SK-N-SH (cell line): Measurements from ENCODE around the gene TMEM51. TPM values are rescaled to one million over a fixed set of nuclear protein-coding genes. Genes with fewer than 3 reads are reported as not detected.

Source experiments
- CTCF ChIA-PET: fragments of 300-600, 350-600 bp; formaldehyde crosslinking; extraction: SDS; loops from one replicate; lab custom pipeline; 2021; lab: Yijun Ruan, JAX
- POLR2A ChIA-PET: fragments of 350-600 bp; sonication (Branson Sonifier 250); formaldehyde crosslinking; extraction: SDS; loops from one replicate; lab custom pipeline; 2020; ENCODE audit warnings: antibody characterized with exemption, inconsistent platforms; lab: Yijun Ruan, JAX
- DNase-seq: peaks from one replicate; pipeline ENCODE4 v3.0.0; 2012
- H2AFZ ChIP-seq: fragments of 200-600 bp; sonication (generic); 2 replicates; pipeline ENCODE4 v1.8.1; 2016; ENCODE audit warnings: antibody characterized with exemption, mild to moderate bottlenecking, low read depth
- H3F3A ChIP-seq: fragments of 200-600 bp; sonication (generic); replicated peaks from 2 replicates; pipeline ENCODE3; 2016; ENCODE audit warnings: antibody characterized with exemption, mild to moderate bottlenecking; ENCODE audit not compliant: insufficient read depth
- H3K27ac ChIP-seq, 2 experiments: fragments of 200-500 bp in 1 of 2; fragments of 200-600 bp in 1 of 2; sonication (Bioruptor generic) in 1 of 2; sonication (generic), shearing (Covaris generic) in 1 of 2; 2 replicates each; pipeline versions ENCODE4 v1.5.1 to v1.6.1; 2014 to 2016; ENCODE audit warnings: low read depth in 2 of 2, inconsistent platforms in 1 of 2, low read length in 1 of 2, mild to moderate bottlenecking in 1 of 2, mixed read lengths in 1 of 2
- H3K27me3 ChIP-seq: fragments of 200-600 bp; sonication (generic), shearing (Covaris generic); 2 replicates; pipeline ENCODE4 v1.6.1; 2016; ENCODE audit warnings: mixed run types; ENCODE audit not compliant: insufficient read depth
- H3K36me3 ChIP-seq, 2 experiments: fragments of 200-500 bp in 1 of 2; fragments of 200-600 bp in 1 of 2; sonication (Bioruptor generic) in 1 of 2; sonication (generic) in 1 of 2; replicated peaks in 1 of 2; 2 replicates each; pipeline versions ENCODE3 to v1.5.1; 2014 to 2016; ENCODE audit warnings: low read length in 1 of 2, mild to moderate bottlenecking in 1 of 2; ENCODE audit not compliant: insufficient read depth in 2 of 2, control insufficient read depth in 1 of 2
- H3K4me1 ChIP-seq, 2 experiments: fragments of 200-500 bp in 1 of 2; fragments of 200-600 bp in 1 of 2; sonication (Bioruptor generic) in 1 of 2; sonication (generic), shearing (Covaris generic) in 1 of 2; 2 replicates each; pipeline versions ENCODE4 v1.5.1 to v1.6.1; 2014 to 2016; ENCODE audit warnings: low read depth in 1 of 2, low read length in 1 of 2, mixed run types in 1 of 2; ENCODE audit not compliant: insufficient read depth in 2 of 2, control insufficient read depth in 1 of 2
- H3K4me2 ChIP-seq: fragments of 200-600 bp; sonication (generic), shearing (Covaris generic); 2 replicates; pipeline ENCODE4 v1.6.1; 2017; ENCODE audit warnings: mixed run types
- H3K4me3 ChIP-seq, 2 experiments: fragments of 200-500 bp in 1 of 2; fragments of 200-600 bp in 1 of 2; sonication (Bioruptor generic) in 1 of 2; sonication (generic), shearing (Covaris generic) in 1 of 2; 2 replicates each; pipeline versions ENCODE4 v1.5.1 to v1.8.1; 2014 to 2016; ENCODE audit warnings: low read depth in 2 of 2, inconsistent platforms in 1 of 2, low read length in 1 of 2, mild to moderate bottlenecking in 1 of 2, mixed read lengths in 1 of 2, moderate library complexity in 1 of 2
- H3K79me2 ChIP-seq: fragments of 200-600 bp; sonication (generic); 2 replicates; pipeline ENCODE4 v1.8.1; 2017; ENCODE audit warnings: mild to moderate bottlenecking; ENCODE audit not compliant: insufficient read depth
- H3K9ac ChIP-seq: fragments of 200-600 bp; sonication (generic); 2 replicates; pipeline ENCODE4 v1.6.1; 2017; ENCODE audit warnings: mixed run types
- H3K9me2 ChIP-seq: fragments of 200-600 bp; sonication (generic); 2 replicates; pipeline ENCODE4 v1.6.1; 2017; ENCODE audit warnings: mixed run types
- H3K9me3 ChIP-seq: fragments of 200-600 bp; sonication (generic); 2 replicates; pipeline ENCODE4 v1.6.1; 2017; ENCODE audit warnings: mixed run types, mild to moderate bottlenecking, moderate library complexity
- H4K20me1 ChIP-seq: fragments of 200-600 bp; sonication (generic); 2 replicates; pipeline ENCODE4 v1.6.1; 2017; ENCODE audit warnings: mild to moderate bottlenecking, mixed run types; ENCODE audit not compliant: insufficient read depth
- CHD2 ChIP-seq: fragments of 150-350 bp; IDR thresholded peaks from 2 replicates; pipeline ENCODE4 v1.6.1; 2018; ENCODE audit warnings: low read length; ENCODE audit not compliant: partially characterized antibody
- ELF1 ChIP-seq: IDR thresholded peaks from 2 replicates; pipeline ENCODE4 v1.4.0; 2012
- EP300 ChIP-seq, 2 experiments: IDR thresholded peaks; 2 replicates each; pipeline versions ENCODE4 v1.4.0 to v1.6.1; 2012; ENCODE audit warnings: borderline replicate concordance in 1 of 2, low read depth in 1 of 2, low read length in 1 of 2
- FOXM1 ChIP-seq: IDR thresholded peaks from 2 replicates; pipeline ENCODE4 v1.4.0; 2012; ENCODE audit warnings: low read depth, mild to moderate bottlenecking
- GATA2 ChIP-seq: sonication (generic); formaldehyde crosslinking; IDR thresholded peaks from 2 replicates; pipeline ENCODE4 v1.5.0; 2020; ENCODE audit warnings: mild to moderate bottlenecking, missing genetic modification reagents
- JUND ChIP-seq: IDR thresholded peaks from 2 replicates; pipeline ENCODE4 v1.4.0; 2012
- MEF2A ChIP-seq: IDR thresholded peaks from 2 replicates; pipeline ENCODE4 v1.4.0; 2012; ENCODE audit warnings: low read depth, borderline replicate concordance
- NFIC ChIP-seq: IDR thresholded peaks from 2 replicates; pipeline ENCODE4 v1.4.0; 2012; ENCODE audit warnings: borderline replicate concordance
- RXRA ChIP-seq: IDR thresholded peaks from 2 replicates; pipeline ENCODE4 v1.4.0; 2012; ENCODE audit warnings: low read depth, mild to moderate bottlenecking, borderline replicate concordance
- TAF1 ChIP-seq: IDR thresholded peaks from 2 replicates; pipeline ENCODE4 v1.6.1; 2012; ENCODE audit warnings: low read depth, mild to moderate bottlenecking, low read length, moderate library complexity, borderline replicate concordance
- TCF12 ChIP-seq: IDR thresholded peaks from 2 replicates; pipeline ENCODE4 v1.4.0; 2012
- TEAD4 ChIP-seq: IDR thresholded peaks from 2 replicates; pipeline ENCODE4 v1.4.0; 2012; ENCODE audit warnings: mild to moderate bottlenecking, borderline replicate concordance; ENCODE audit not compliant: insufficient read depth
- YY1 ChIP-seq: IDR thresholded peaks from 2 replicates; pipeline ENCODE4 v1.4.0; 2012; ENCODE audit warnings: low read depth, mild to moderate bottlenecking
- WGBS: methylation state at CpG from one replicate; pipeline ENCODE4 v1.1.6; 2017; ENCODE audit warnings: low lambda C conversion rate; 5-methylcytosine and 5-hydroxymethylcytosine counted together
- polyA plus RNA-seq, 3 experiments: library from polyadenylated mRNA; depleted of rRNA; stranded (reverse); fragments of >200 nt; gene quantifications; 2 replicates each; pipeline ENCODE4 v1.2.3, GENCODE V29; 2012
- TF ChIP-seq, protein P1 (sequence below): fragments of 150-350 bp; IDR thresholded peaks from 2 replicates; pipeline ENCODE4 v1.6.1; 2017; ENCODE audit warnings: antibody characterized with exemption, low read length, low read depth, borderline replicate concordance
- TF ChIP-seq, protein P2 (sequence below): fragments of 150-350 bp; IDR thresholded peaks from 2 replicates; pipeline ENCODE4 v1.6.1; 2016; ENCODE audit warnings: mild to moderate bottlenecking, low read depth, low read length
- TF ChIP-seq, protein P3 (sequence below): IDR thresholded peaks from 2 replicates; pipeline ENCODE4 v1.4.0; 2012; ENCODE audit warnings: low read depth, borderline replicate concordance
- TF ChIP-seq, protein P4 (sequence below): IDR thresholded peaks from 2 replicates; pipeline ENCODE4 v1.4.0; 2012; ENCODE audit warnings: low read depth

The TMEM51 gene
- polyA plus RNA-seq, 1 of the 3 experiments (the other 2 are of a cell fraction) = 25.6 TPM

DNA sequence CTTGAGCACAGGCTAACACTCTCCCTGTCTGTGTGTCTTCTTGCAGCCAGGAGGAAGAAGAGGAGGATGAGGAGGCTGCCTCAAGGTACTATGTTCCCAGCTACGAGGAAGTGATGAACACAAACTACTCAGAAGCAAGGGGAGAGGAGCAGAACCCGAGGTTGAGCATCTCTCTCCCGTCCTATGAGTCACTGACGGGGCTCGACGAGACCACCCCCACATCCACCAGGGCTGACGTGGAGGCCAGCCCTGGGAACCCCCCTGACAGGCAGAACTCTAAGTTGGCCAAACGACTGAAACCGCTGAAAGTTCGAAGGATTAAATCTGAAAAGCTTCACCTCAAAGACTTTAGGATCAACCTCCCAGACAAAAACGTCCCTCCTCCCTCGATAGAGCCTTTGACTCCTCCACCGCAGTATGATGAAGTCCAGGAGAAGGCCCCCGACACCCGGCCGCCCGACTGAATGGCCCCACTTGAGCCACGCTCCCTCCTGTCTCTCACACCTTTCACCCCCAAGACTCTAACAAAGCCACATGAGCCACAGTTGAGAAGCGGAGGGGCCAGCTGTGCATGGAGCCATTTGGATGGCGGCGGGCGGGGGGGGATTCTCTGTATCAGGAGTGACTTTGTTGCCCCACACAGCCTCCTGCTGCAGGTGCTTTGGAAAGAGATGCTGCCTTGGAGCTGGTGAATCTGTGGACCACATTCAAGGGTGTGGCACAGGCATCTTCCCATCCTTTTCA lies 65.9 kb downstream of the TMEM51 start (continued):
- no peak for TF ChIP-seq EP300 (IDR thresholded peaks at IDR 0.05; ENCODE audit: borderline replicate concordance in 1 of 2, low read depth in 1 of 2, low read length in 1 of 2)
- TF ChIP-seq CHD2 = no peak
- TF ChIP-seq TEAD4 = no peak

DNA sequence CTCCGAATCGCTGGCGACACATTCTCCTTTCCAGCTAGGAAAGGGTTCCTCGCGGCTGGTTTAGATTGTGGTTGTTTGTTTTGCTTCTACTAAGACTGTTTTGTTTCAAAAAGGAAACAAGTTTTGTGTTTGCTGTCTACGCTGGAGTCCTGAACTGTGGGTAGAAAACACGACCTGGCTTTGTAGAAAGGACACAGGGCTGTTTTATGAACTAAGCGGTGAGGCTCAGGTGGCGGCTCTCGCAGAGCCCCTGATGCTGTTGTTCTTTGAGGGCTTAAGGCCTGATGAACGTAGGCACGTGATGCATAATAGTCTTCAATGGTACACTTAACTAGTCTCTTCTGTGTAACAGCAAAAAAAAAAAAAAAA lies 66.5 kb downstream of the TMEM51 start:
- ChIA-PET POLR2A (no interaction called here), CTCF (interaction anchor here (1.4 to 2.3 kb wide), 3 partner anchors 14 to 91 kb away, joined by 6 to 9 read pairs (median 7); no protein-coding TSS in a partner anchor)
- Histone ChIP-seq H4K20me1 (no peaks in the 10 kb centered on the region), H3K4me1 (peaks cover 0 to 20% of the 10 kb centered on the region in 2 experiments; a peak in 1 of 4 replicates), H3K9ac (no peak overlapping the region), H3K4me3 (no peak overlapping the region), H3F3A (no peaks in the 10 kb centered on the region), H3K27me3 (no peaks in the 10 kb centered on the region), H3K9me2 (no peaks in the 10 kb centered on the region), H3K36me3 (peaks cover 0 to 12% of the 10 kb centered on the region in 2 experiments), H2AFZ (no peak overlapping the region), H3K27ac (no peak overlapping the region; a peak in 1 of 4 replicates), H3K79me2 (no peaks in the 10 kb centered on the region), H3K4me2 (no peak overlapping the region), H3K9me3 (no peaks in the 10 kb centered on the region)
- TF ChIP-seq FOXM1 (no peak), ELF1 (no peak), GATA2 (no peak), TAF1 (no peak), RXRA (no peak), TCF12 (no peak), TEAD4 (no peak), EP300 (IDR thresholded peaks at IDR 0.05; ENCODE audit: borderline replicate concordance in 1 of 2, low read depth in 1 of 2, low read length in 1 of 2) (no peak), JUND (no peak), MEF2A (no peak), YY1 (no peak), NFIC (no peak)
- TF ChIP-seq, protein P1, sequence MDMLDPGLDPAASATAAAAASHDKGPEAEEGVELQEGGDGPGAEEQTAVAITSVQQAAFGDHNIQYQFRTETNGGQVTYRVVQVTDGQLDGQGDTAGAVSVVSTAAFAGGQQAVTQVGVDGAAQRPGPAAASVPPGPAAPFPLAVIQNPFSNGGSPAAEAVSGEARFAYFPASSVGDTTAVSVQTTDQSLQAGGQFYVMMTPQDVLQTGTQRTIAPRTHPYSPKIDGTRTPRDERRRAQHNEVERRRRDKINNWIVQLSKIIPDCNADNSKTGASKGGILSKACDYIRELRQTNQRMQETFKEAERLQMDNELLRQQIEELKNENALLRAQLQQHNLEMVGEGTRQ = no peak
- TF ChIP-seq, protein P2, sequence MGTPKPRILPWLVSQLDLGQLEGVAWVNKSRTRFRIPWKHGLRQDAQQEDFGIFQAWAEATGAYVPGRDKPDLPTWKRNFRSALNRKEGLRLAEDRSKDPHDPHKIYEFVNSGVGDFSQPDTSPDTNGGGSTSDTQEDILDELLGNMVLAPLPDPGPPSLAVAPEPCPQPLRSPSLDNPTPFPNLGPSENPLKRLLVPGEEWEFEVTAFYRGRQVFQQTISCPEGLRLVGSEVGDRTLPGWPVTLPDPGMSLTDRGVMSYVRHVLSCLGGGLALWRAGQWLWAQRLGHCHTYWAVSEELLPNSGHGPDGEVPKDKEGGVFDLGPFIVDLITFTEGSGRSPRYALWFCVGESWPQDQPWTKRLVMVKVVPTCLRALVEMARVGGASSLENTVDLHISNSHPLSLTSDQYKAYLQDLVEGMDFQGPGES = no peak
- TF ChIP-seq, protein P3, sequence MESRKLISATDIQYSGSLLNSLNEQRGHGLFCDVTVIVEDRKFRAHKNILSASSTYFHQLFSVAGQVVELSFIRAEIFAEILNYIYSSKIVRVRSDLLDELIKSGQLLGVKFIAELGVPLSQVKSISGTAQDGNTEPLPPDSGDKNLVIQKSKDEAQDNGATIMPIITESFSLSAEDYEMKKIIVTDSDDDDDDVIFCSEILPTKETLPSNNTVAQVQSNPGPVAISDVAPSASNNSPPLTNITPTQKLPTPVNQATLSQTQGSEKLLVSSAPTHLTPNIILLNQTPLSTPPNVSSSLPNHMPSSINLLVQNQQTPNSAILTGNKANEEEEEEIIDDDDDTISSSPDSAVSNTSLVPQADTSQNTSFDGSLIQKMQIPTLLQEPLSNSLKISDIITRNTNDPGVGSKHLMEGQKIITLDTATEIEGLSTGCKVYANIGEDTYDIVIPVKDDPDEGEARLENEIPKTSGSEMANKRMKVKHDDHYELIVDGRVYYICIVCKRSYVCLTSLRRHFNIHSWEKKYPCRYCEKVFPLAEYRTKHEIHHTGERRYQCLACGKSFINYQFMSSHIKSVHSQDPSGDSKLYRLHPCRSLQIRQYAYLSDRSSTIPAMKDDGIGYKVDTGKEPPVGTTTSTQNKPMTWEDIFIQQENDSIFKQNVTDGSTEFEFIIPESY = no peak
- TF ChIP-seq, protein P4, sequence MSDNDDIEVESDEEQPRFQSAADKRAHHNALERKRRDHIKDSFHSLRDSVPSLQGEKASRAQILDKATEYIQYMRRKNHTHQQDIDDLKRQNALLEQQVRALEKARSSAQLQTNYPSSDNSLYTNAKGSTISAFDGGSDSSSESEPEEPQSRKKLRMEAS = no peak
- DNase-seq = no peak
- WGBS = 94% methylated on average over 12 of the region's 12 CpGs
